RWPE2 (cell line): Measurements from ENCODE around the gene RHBDL1.

Experiments
- ATAC-seq: fragments of 200-7000 bp; cut with Tn5 transposase; 3 replicates; pipeline ENCODE4 v1.9.1; 2021; ENCODE audit warnings: low read depth
- DNase-seq: peaks from one replicate; pipeline ENCODE4 v3.0.0-alpha.2; 2020; ENCODE audit warnings: low spot score
- H3K27ac ChIP-seq: fragments of 450-650 bp; 2 replicates; pipeline ENCODE4 v1.5.1; 2017; ENCODE audit warnings: mild to moderate bottlenecking; ENCODE audit not compliant: poor library complexity, severe bottlenecking
- H3K27me3 ChIP-seq: fragments of 250-450 bp; sonication (Bioruptor Pico); 2 replicates; pipeline ENCODE4 v1.5.1; 2021; ENCODE audit warnings: mild to moderate bottlenecking, moderate library complexity; ENCODE audit not compliant: insufficient read depth, poor library complexity, severe bottlenecking
- H3K36me3 ChIP-seq: fragments of 250-450 bp; sonication (Bioruptor Pico); 2 replicates; pipeline ENCODE4 v1.5.1; 2020; ENCODE audit warnings: low read depth, mild to moderate bottlenecking, moderate library complexity
- H3K4me1 ChIP-seq: fragments of 250-450 bp; sonication (Bioruptor Pico); 2 replicates; pipeline ENCODE4 v1.5.1; 2021; ENCODE audit warnings: mild to moderate bottlenecking, moderate library complexity; ENCODE audit not compliant: insufficient read depth, poor library complexity, severe bottlenecking
- H3K4me3 ChIP-seq: fragments of 250-450 bp; sonication (Bioruptor Pico); 2 replicates; pipeline ENCODE4 v1.5.1; 2021; ENCODE audit warnings: mild to moderate bottlenecking, moderate library complexity; ENCODE audit not compliant: severe bottlenecking
- H3K9me3 ChIP-seq: fragments of 250-450 bp; sonication (Bioruptor Pico); 2 replicates; pipeline ENCODE4 v1.5.1; 2021; ENCODE audit warnings: mild to moderate bottlenecking, moderate library complexity; ENCODE audit not compliant: severe bottlenecking
- CTCF ChIP-seq: fragments of 450-650 bp; IDR thresholded peaks from one replicate; pipeline ENCODE4 v1.5.1; 2017; ENCODE audit warnings: mild to moderate bottlenecking, moderate library complexity; ENCODE audit not compliant: poor library complexity, severe bottlenecking

The RHBDL1 gene

GRCh38 chr16:716200-716568 lies 40.7 kb downstream of the RHBDL1 start:
- Histone ChIP-seq H3K9me3 (no peaks in the 10 kb centered on the region), H3K27me3 (no peaks in the 10 kb centered on the region), H3K4me1 (peaks cover 18% of the 10 kb centered on the region), H3K27ac (peak overlapping the region; percentile 84), H3K36me3 (peaks cover 7% of the 10 kb centered on the region; the same call in 1 of the 2 replicates), H3K4me3 (peak overlapping the region; percentile 80)
- TF ChIP-seq CTCF: no peak
- DNase-seq: no peak
- no peak for ATAC-seq

DNA sequence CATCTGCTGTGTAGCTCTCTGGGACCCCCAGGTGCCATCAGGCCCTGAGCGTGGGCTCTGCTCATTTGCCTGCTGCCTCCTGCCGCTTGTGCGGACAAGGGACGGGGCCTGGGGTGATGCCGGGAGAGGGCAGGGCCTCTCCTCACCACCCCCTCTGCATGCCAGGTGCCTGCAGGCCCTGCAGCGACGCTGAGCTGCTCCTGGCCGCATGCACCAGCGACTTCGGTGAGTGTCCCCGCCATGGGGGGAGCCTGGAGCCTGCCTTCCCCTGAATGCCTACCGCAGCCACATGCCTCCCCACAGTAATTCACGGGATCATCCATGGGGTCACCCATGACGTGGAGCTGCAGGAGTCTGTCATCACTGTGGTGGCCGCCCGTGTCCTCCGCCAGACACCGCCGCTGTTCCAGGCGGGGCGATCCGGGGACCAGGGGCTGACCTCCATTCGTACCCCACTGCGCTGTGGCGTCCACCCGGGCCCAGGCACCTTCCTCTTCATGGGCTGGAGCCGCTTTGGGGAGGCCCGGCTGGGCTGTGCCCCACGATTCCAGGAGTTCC lies 41.4 kb downstream of the RHBDL1 start:
- Histone ChIP-seq H3K4me3 (peak overlapping the region; percentile 80), H3K27me3 (no peaks in the 10 kb centered on the region), H3K27ac (no peak overlapping the region), H3K4me1 (peaks cover 18% of the 10 kb centered on the region), H3K36me3 (peaks cover 7% of the 10 kb centered on the region; the same call in 1 of the 2 replicates), H3K9me3 (no peaks in the 10 kb centered on the region)
- DNase-seq (no peak), ATAC-seq (no peak)
- no peak for TF ChIP-seq CTCF

DNA sequence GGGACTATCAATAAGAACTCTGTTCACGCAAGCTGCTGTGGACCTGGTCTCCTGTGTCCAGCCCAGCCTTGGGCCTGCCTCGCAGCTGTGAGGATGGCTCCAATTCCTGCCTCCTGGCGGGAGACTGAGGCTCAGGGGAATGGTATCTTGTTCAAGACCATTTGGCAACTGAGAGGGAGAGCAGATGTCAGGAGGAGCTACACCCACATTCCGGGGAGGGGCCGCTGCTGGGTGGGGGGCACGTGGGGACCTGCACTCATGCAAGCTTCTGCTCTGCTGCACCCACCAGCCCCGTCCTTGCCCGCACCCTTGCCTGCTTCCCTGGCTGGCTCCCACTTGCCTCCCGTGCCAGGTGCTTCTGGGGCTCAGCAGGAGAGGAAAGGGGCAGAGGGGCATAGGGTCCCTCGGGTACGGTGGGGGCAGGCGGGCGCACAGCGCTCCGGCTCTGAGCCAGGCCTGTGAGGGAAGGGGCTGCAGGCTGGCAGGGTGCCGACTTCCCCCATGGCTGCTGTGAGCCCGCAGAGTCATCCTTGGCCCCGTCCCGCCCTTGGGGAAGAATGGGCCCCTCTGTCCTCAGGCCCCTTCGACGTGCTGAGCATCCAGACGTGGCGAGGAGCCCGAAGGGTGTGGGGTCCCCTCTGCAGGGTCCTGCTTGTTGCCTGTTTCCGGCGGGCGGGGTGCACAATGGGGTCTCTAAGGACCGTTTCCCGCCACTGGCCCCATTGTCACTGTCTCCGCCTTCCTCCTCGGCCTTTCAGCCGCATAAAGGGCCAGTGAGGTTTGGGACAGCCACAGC lies 42.2 kb downstream of the RHBDL1 start:
- H3K27me3 ChIP-seq: no peaks in the 10 kb centered on the region
- H3K9me3 ChIP-seq: no peaks in the 10 kb centered on the region
- H3K4me3 ChIP-seq: no peak overlapping the region
- peaks cover 12% of the 10 kb centered on the region for H3K4me1 ChIP-seq
- no peak for TF ChIP-seq CTCF
- peaks cover 7% of the 10 kb centered on the region; the same call in 1 of the 2 replicates for H3K36me3 ChIP-seq
- H3K27ac ChIP-seq: no peak overlapping the region
- DNase-seq: no peak
- ATAC-seq: no peak

DNA sequence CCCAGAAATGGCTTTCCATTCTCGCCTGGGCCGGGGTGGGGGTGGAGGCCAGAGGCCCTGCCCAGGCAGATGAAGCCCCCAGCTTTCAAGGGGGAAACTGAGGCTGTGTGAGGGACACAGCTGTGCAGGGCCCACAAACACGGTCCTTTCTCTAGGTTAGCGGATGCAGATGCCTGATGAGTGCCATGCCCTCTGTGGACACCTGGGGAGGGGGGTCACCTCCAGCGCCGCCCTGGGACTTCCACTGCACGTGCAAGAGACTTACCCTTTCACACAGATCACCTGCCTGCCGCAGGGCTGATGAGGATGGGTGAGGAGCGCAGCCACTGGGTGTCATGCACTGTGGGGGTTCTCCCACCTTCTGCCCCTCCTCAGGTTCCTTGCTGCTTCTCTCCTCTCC lies 42.9 kb downstream of the RHBDL1 start:
- H3K4me3 ChIP-seq: no peak overlapping the region
- DNase-seq: no peak
- no peak for TF ChIP-seq CTCF
- peaks cover 12% of the 10 kb centered on the region for H3K4me1 ChIP-seq
- H3K36me3 ChIP-seq: peaks cover 7% of the 10 kb centered on the region; the same call in 1 of the 2 replicates
- H3K27ac ChIP-seq: no peak overlapping the region
- no peaks in the 10 kb centered on the region for H3K9me3 ChIP-seq
- no peak for ATAC-seq
- H3K27me3 ChIP-seq: no peaks in the 10 kb centered on the region

DNA sequence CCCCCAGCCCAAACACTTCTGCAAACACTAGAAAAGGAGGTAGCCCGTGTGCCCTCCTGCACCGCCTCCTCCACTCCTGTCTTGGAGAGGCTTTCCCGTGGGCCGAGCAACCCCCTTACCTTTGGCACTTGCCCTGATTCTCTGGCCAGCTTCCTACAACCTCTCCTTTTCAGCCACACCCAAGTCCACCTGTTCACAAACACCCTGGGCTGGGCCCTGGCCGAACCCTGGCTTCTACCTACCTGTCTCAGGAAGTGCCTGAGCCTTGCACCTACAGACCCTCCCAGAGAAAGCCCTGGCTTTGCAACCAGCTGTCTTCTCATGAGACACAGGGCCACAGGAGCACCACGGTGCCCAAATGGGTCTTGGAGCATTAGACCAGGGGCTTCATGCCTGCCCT lies 43.5 kb downstream of the RHBDL1 start:
- no peak overlapping the region for H3K27ac ChIP-seq
- peaks cover 11% of the 10 kb centered on the region for H3K4me1 ChIP-seq
- no peak overlapping the region for H3K4me3 ChIP-seq
- no peaks in the 10 kb centered on the region for H3K9me3 ChIP-seq
- no peaks in the 10 kb centered on the region for H3K27me3 ChIP-seq
- DNase-seq (no peak), ATAC-seq (no peak)
- H3K36me3 ChIP-seq: peaks cover 7% of the 10 kb centered on the region; the same call in 1 of the 2 replicates
- no peak for TF ChIP-seq CTCF
